MG63 (cell line): ENCODE results near the gene DMWD. TPM values are rescaled to one million over a fixed set of nuclear protein-coding genes. Genes with fewer than 3 reads are reported as not detected.
"Not testable (repeated sequence)": the region's sequence is repeated elsewhere in the genome, so short reads cannot be mapped to it uniquely, and the experiment has no call there.

Experiments
- DNase-seq: peaks from one replicate; pipeline ENCODE4 v3.0.0-alpha.2; 2020
- H3K27me3 ChIP-seq: fragments of 250-450 bp; sonication (Bioruptor Pico); 2 replicates; pipeline ENCODE4 v1.5.1; 2020; ENCODE audit warnings: mild to moderate bottlenecking, moderate library complexity
- H3K36me3 ChIP-seq: fragments of 250-450 bp; sonication (Bioruptor Pico); 2 replicates; pipeline ENCODE4 v1.5.1; 2020; ENCODE audit warnings: mild to moderate bottlenecking, moderate library complexity
- H3K4me3 ChIP-seq: fragments of 250-450 bp; sonication (Bioruptor Pico); 2 replicates; pipeline ENCODE4 v1.5.1; 2020; ENCODE audit warnings: mild to moderate bottlenecking, moderate library complexity
- H3K9me3 ChIP-seq: fragments of 250-450 bp; sonication (Bioruptor Pico); 2 replicates; pipeline ENCODE4 v1.5.1; 2020; ENCODE audit warnings: mild to moderate bottlenecking, moderate library complexity
- total RNA-seq: library from RNA; depleted of rRNA; stranded (reverse); fragments of >200 nt; shearing (Covaris generic); gene quantifications from 2 replicates; pipeline ENCODE4 v1.2.3, GENCODE V29; 2014; ENCODE audit warnings: low replicate concordance; rRNA removed

The DMWD gene
- total RNA-seq, 1 experiment from 2014 or later = 30.4 TPM

DNA sequence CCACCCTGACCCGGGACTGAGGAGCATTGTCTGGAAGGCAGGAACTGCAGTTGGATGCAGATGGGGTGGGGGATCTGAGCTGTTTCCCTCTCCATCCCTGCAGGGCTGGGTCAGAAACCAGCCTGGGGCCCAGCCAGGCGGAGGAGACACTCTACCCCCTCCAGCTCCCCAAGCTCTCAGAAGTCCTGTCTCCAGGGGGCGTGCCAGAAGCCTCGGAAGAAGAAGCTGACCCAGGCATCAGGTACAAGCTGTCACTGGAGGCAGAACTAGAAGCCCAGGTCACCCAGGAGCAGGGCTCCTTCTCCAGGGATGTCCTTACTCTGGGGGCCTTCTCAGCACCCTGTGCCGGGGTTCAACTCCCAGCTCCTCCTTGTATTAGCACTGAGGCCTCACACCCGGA is 39.1 kb downstream of the DMWD start:
- Histone ChIP-seq H3K4me3 (no peak overlapping the region), H3K9me3 (no peaks in the 10 kb centered on the region), H3K27me3 (no peaks in the 10 kb centered on the region), H3K36me3 (no peaks in the 10 kb centered on the region)
- DNase-seq = no peak

DNA sequence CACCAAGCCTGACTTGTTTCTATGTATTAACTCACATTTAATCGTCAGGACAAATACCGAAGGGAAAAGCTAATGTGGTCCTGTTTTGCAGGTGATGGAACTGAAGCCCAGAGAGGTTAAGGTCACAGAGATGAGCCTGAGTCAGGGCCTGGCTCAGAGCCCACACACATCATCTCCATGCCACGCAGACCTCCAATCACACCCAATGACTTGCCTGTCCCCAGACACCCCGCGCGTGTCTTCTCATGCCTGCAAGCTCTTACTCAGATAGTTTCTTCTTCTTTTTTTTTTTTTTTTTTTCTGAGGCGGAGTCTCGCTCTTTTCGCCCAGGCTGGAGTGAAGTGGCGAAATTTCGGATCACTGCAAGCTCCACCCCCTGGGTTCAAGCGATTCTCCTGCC is 40.0 kb downstream of the DMWD start:
- Histone ChIP-seq H3K36me3 (no peaks in the 10 kb centered on the region), H3K4me3 (no peak overlapping the region), H3K27me3 (no peaks in the 10 kb centered on the region), H3K9me3 (no peaks in the 10 kb centered on the region)
- DNase-seq = no peak

DNA sequence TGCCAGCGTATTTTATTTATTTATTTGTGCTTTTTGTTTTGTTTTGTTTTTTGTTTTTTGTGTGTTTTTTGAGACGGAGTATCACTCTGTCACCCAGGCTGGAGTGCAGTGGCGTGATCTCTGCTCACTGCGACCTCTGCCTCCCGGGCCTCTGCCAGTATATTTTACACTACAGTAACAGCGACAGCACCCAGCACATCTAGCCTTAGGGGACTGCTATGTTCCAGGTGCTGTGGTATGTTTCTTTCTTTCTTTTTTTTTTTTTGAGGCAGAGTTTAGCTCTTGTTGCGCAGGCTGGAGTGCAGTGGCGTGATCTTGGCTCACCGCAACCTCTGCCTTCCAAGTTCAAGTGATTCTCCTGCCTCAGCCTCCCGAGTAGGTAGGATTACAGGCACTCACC is 41.2 kb downstream of the DMWD start:
- H3K36me3 ChIP-seq, H3K27me3 ChIP-seq, DNase-seq, H3K4me3 ChIP-seq, H3K9me3 ChIP-seq: not testable (repeated sequence)

DNA sequence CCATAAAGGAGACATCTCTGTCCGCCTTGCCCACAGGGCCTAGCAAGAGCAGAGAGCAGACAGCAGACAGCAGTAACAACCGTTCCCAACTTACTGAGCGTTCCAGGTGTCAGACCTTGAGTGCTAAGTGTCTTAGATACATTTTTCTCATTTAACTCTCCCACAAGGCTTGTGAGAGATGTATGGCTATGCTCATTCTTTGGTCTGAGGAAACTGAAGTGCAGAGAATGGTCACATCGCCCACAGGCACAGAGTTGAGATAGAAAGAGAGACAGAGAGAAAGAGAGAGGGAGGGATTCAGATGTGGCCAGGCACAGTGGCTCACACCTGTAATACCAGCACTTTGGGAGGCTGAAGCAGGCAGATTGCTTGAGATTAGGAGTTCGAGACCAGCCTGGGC is 45.1 kb downstream of the DMWD start:
- no peaks in the 10 kb centered on the region for H3K36me3 ChIP-seq
- H3K9me3 ChIP-seq = no peaks in the 10 kb centered on the region
- H3K27me3 ChIP-seq = no peaks in the 10 kb centered on the region
- no peak overlapping the region for H3K4me3 ChIP-seq
- no peak for DNase-seq

DNA sequence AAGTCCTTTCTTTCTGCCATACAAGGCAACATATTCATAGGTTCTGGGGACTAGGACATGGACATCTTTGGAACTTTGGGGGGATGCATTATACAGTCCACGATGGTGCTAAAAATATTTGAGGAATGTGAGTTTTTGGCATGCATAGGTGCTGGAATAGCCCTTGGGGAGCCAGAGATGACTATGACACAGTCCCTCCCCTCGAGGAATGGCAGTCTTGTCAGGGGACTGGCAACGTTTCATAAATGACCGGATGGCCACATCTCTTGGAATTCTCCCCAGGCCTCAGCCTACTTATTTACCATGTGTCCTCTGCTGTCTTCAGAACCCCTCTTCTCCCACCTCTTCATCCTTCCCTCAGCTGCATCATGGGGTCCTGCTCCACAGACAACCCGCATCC is 45.8 kb downstream of the DMWD start:
- Histone ChIP-seq H3K9me3 (no peaks in the 10 kb centered on the region), H3K36me3 (no peaks in the 10 kb centered on the region), H3K4me3 (no peak overlapping the region), H3K27me3 (no peaks in the 10 kb centered on the region)
- no peak for DNase-seq

DNA sequence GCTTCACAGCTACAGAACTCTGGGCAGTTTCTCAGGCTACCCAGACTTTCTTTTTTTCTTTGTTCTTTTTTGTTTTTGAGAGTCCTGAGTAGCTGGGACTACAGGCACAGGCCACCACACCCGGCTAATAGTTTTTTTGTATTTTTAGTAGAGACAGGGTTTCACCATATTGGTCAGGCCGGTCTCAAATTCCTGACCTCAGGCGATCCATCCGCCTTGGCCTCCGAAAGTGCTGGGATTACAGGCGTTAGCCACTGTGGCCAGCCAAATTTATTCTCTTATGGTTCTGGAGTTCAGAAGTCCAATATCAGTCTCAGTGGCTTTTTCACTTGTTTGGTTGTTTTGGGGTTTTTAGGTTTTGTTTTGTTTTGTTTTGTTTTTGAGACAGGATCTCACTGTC is 47.0 kb downstream of the DMWD start:
- Histone ChIP-seq H3K36me3 (no peaks in the 10 kb centered on the region), H3K27me3 (no peaks in the 10 kb centered on the region), H3K9me3 (no peaks in the 10 kb centered on the region), H3K4me3 (no peak overlapping the region)
- no peak for DNase-seq

DNA sequence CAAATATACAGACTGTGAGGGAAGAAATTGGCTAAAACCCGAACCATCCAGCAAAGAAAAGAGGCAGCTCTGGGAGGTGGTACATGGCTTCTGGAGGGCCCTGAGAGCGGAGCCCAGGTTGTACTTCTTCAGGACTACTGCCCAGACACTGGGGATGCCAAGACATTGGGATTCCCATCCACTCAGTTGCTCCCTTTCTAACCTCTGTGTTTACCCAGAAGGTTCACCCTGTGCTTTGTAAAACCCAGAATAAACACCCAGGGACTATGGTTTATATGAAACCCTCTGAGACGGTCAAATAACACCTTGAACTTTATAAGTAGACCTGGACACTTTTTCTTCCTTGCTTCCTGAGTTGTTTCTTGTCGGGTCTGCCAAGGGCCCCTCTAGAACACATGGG is 49.7 kb downstream of the DMWD start:
- H3K9me3 ChIP-seq = no peaks in the 10 kb centered on the region
- no peaks in the 10 kb centered on the region for H3K36me3 ChIP-seq
- no peak for DNase-seq
- no peaks in the 10 kb centered on the region for H3K27me3 ChIP-seq
- H3K4me3 ChIP-seq = no peak overlapping the region

DNA sequence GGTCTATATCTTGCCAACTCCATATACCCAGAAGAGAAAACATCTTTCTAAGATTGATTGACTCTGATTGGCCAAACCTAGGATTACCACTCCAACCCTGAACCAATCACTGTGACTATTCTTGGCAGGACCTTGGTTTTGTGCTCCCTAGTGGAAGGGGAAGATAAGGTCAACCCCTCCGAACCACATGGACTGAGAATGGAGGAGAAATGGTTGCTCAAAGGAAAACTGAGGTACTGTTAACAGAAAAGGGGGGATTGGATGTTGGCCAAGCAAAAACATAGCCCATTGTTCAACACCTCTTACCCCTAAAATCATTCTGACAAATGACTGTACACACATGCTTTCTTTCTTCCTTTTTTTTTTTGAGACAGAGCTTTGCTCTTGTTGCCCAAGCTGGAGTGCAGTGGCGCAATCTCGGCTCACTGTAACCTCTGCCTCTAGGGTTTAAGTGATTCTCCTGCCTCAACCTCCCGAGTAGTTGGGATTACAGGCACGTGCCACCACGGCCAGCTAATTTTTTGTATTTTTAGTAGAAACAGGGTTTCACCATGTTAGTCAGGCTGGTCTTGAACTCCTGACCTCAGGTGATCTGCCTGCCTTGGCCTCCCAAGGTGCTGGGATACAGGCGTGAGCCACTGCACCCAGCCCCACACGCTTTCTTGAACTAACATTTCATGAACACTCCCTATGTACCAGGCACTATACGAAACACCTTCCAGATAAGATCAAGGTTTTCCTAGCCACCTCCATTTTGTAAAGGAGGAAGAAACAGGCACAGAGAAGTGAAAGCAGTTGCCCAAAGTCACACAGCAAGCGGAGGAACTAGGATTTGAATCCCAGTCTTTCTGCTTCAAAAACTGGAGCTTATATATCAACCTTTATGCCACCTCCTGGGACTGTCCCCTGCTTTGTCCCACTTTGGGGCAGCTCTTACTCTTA is 52.9 kb downstream of the DMWD start:
- DNase-seq = no peak
- Histone ChIP-seq H3K36me3 (no peaks in the 10 kb centered on the region), H3K9me3 (no peaks in the 10 kb centered on the region), H3K27me3 (no peaks in the 10 kb centered on the region), H3K4me3 (no peak overlapping the region)

DNA sequence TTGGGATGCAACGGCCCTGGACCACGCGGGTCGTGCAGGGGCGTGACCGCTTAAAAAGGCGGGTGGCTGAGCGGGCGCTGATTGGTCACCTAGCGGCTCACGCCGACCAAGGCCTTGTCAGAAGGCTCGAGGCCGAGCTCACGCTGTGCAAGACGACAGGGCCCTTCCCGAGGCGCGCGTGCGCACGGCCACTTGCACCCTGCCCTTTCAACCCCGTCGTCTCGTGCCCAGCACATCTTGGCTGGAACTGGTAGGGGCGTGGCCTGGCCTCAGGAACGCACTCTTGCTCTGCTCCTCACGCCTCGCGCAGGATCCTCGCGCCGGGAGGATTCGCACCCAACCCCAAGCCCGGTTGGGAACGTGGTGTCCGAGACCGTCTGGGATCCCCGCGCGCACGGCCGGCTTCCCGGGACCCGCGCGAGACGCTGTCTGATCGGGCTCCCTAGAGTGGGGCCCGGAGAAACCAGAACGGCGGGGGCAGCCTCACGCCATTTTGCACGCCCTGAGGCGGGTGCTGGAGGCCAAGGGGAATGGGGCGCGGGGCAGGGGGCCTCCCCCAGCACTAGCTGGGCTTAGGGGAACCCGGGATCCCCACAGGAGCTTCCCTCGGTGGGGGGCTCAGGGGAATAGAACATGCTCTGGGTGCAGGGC is 59.4 kb downstream of the DMWD start, which contains the start of gene MEIOSIN:
TSS of gene MEIOSIN (plus strand) at position 280 of the 651 bp plus-strand sequence. CDS start 1,938 bp downstream, outside the sequence.
- Histone ChIP-seq H3K27me3 (no peaks in the 10 kb centered on the region), H3K9me3 (no peaks in the 10 kb centered on the region), H3K4me3 (no peak within 1 kb of the TSS), H3K36me3 (peaks cover 4% of the 10 kb centered on the region; the same call in 1 of the 2 replicates)
- DNase-seq = no peak

Other genes with a start within 250 kb of the DMWD start
- gene OPA3, start 208.0 kb downstream of the DMWD start, total RNA-seq = 21.2 and 28.7 TPM in 2 replicates
- not detected in 2 replicates for gene GPR4, start 190.6 kb downstream of the DMWD start, total RNA-seq
- gene EML2, start 153.4 kb downstream of the DMWD start, total RNA-seq = 10.9 and 22.0 TPM in 2 replicates
- not detected in 2 replicates for gene GIPR, start 124.6 kb downstream of the DMWD start, total RNA-seq
- 488 and 700 TPM in 2 replicates for gene SNRPD2, start 100.9 kb downstream of the DMWD start, total RNA-seq
- gene QPCTL, start 100.2 kb downstream of the DMWD start, total RNA-seq = 19.7 and 37.9 TPM in 2 replicates
- gene FBXO46, start 61.9 kb downstream of the DMWD start, total RNA-seq = 4.3 and 12.3 TPM in 2 replicates
- 0.99 TPM in 1 of 2 replicates, not detected in the other for gene MEIOSIN, start 59.4 kb downstream of the DMWD start, total RNA-seq
- 11.4 and 18.6 TPM in 2 replicates for gene SIX5, start 23.6 kb downstream of the DMWD start, total RNA-seq
- gene DMPK, start 10.4 kb downstream of the DMWD start, total RNA-seq = 3.9 and 7.0 TPM in 2 replicates
- not detected in 2 replicates for gene RSPH6A, start 22.5 kb upstream of the DMWD start, total RNA-seq
- gene SYMPK, start 70.3 kb upstream of the DMWD start, total RNA-seq = 59.4 and 70.7 TPM in 2 replicates
- gene FOXA3, start 71.5 kb upstream of the DMWD start, total RNA-seq = not detected in 2 replicates
- gene IRF2BP1, start 93.3 kb upstream of the DMWD start, total RNA-seq = 48.6 and 73.7 TPM in 2 replicates
- 0.20 and 0.79 TPM in 2 replicates for gene MYPOP, start 109.8 kb upstream of the DMWD start, total RNA-seq
- not detected in 2 replicates for gene NANOS2, start 121.9 kb upstream of the DMWD start, total RNA-seq
- gene NOVA2, start 181.0 kb upstream of the DMWD start, total RNA-seq = not detected in 2 replicates
- 10.5 and 25.5 TPM in 2 replicates for gene CCDC61, start 202.6 kb upstream of the DMWD start, total RNA-seq
- not detected in 2 replicates for gene PGLYRP1, start 230.2 kb upstream of the DMWD start, total RNA-seq
- gene IGFL4, start 248.2 kb upstream of the DMWD start, total RNA-seq = not detected in 2 replicates